Mesothelial cell of epicardium (in vitro differentiated cells): ENCODE measurements around the gene SIGLEC6. TPM values are rescaled to one million over a fixed set of nuclear protein-coding genes. Genes with fewer than 3 reads are reported as not detected.
A peak's percentile ranks its signal among the peaks of the same experiment; 100 is the strongest.

Experiments used
- DNase-seq, 2 experiments: peaks; one replicate each; pipeline ENCODE4 v3.0.0; 2021; ENCODE audit warnings: low spot score in 2 of 2; ENCODE audit not compliant: unreplicated experiment in 2 of 2
- H3K27ac Mint-ChIP-seq: 2 replicates; pipeline ENCODE4 v1.8.0; 2021; ENCODE audit warnings: mixed read lengths
- H3K27me3 Mint-ChIP-seq: 2 replicates; pipeline ENCODE4 v1.8.0; 2021; ENCODE audit warnings: low read depth, mixed read lengths
- H3K36me3 Mint-ChIP-seq: 2 replicates; pipeline ENCODE4 v1.8.0; 2021; ENCODE audit warnings: mixed read lengths
- H3K4me1 Mint-ChIP-seq: 2 replicates; pipeline ENCODE4 v1.8.0; 2021; ENCODE audit warnings: mixed read lengths
- H3K4me3 Mint-ChIP-seq: 2 replicates; pipeline ENCODE4 v1.8.0; 2021; ENCODE audit warnings: mild to moderate bottlenecking, moderate library complexity, mixed read lengths
- H3K9me3 Mint-ChIP-seq: 2 replicates; pipeline ENCODE4 v1.8.0; 2021; ENCODE audit warnings: mixed read lengths
- total RNA-seq: library from RNA; stranded (reverse); gene quantifications from 3 replicates; pipeline ENCODE4 v1.2.1, GENCODE V29; 2021
- TF ChIP-seq, protein P1 (sequence below): fragments of 200-600 bp; sonication (generic); IDR thresholded peaks from one replicate; pipeline ENCODE4 v1.5.0; 2021; ENCODE audit warnings: antibody characterized with exemption; ENCODE audit not compliant: unreplicated experiment

The SIGLEC6 gene
- total RNA-seq, 1 donor from 2014 or later, result not detected

GRCh38 chr19:51571599-51571998 is 40.1 kb upstream of the SIGLEC6 start:
- H3K9me3 Mint-ChIP-seq, result no peaks in the 10 kb centered on the region
- peaks cover 11% of the 10 kb centered on the region for H3K36me3 Mint-ChIP-seq
- H3K4me3 Mint-ChIP-seq, result peak overlapping the region; percentile 89
- peaks cover 5% of the 10 kb centered on the region for H3K27me3 Mint-ChIP-seq
- peaks cover 12% of the 10 kb centered on the region for H3K4me1 Mint-ChIP-seq
- H3K27ac Mint-ChIP-seq, result peak overlapping the region; percentile 91
- TF ChIP-seq, protein P1, sequence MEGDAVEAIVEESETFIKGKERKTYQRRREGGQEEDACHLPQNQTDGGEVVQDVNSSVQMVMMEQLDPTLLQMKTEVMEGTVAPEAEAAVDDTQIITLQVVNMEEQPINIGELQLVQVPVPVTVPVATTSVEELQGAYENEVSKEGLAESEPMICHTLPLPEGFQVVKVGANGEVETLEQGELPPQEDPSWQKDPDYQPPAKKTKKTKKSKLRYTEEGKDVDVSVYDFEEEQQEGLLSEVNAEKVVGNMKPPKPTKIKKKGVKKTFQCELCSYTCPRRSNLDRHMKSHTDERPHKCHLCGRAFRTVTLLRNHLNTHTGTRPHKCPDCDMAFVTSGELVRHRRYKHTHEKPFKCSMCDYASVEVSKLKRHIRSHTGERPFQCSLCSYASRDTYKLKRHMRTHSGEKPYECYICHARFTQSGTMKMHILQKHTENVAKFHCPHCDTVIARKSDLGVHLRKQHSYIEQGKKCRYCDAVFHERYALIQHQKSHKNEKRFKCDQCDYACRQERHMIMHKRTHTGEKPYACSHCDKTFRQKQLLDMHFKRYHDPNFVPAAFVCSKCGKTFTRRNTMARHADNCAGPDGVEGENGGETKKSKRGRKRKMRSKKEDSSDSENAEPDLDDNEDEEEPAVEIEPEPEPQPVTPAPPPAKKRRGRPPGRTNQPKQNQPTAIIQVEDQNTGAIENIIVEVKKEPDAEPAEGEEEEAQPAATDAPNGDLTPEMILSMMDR, result no peak
- no peak for DNase-seq

GRCh38 chr19:51570962-51571575 is 39.6 kb upstream of the SIGLEC6 start, which contains the start of gene ZNF175:
TSS of gene ZNF175 (plus strand) at chr19:51571283. CDS start at chr19:51573330, 2,047 bp downstream.
- Mint-ChIP-seq H3K9me3 (no peaks in the 10 kb centered on the region), H3K4me1 (peaks cover 12% of the 10 kb centered on the region), H3K27ac (peak within 1 kb of the TSS; percentile 91), H3K27me3 (peaks cover 5% of the 10 kb centered on the region), H3K4me3 (peak within 1 kb of the TSS; percentile 89), H3K36me3 (peaks cover 10% of the 10 kb centered on the region)
- peak; percentile 85 to 93 for DNase-seq
- TF ChIP-seq, protein P1, result no peak

- H3K36me3 Mint-ChIP-seq, result peaks cover 4% of the 10 kb centered on the region
- H3K27ac Mint-ChIP-seq, result no peak overlapping the region
- no peak for DNase-seq
- TF ChIP-seq, protein P1, result no peak
- peaks cover 5% of the 10 kb centered on the region for H3K27me3 Mint-ChIP-seq
- no peaks in the 10 kb centered on the region for H3K9me3 Mint-ChIP-seq
- H3K4me3 Mint-ChIP-seq, result no peak overlapping the region
- H3K4me1 Mint-ChIP-seq, result peaks cover 12% of the 10 kb centered on the region
Measured at GRCh38 chr19:51568456-51568855, 37.0 kb upstream of the SIGLEC6 start.

DNA sequence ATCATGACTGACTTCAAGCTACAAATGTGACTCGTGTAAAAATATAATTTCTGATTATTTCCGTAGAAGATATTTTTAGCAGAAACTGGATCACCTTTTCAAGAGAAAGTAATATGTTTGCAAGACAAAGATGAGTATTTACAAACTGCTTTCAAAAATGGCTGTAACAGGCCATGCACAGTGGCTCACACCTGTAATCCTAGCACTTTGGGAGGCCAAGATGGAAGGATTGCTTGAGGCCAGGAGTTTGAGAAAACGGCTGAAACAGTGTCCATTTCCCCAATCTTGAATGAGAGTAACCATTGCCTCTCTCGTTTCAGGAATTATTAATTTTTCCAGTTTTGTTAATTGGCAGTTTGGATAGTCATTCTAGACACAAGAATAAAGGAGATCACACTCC is 36.1 kb upstream of the SIGLEC6 start:
- H3K27ac Mint-ChIP-seq, result no peak overlapping the region
- no peaks in the 10 kb centered on the region for H3K9me3 Mint-ChIP-seq
- peaks cover 12% of the 10 kb centered on the region for H3K4me1 Mint-ChIP-seq
- TF ChIP-seq, protein P1, result no peak
- no peaks in the 10 kb centered on the region for H3K36me3 Mint-ChIP-seq
- no peak for DNase-seq
- no peak overlapping the region for H3K4me3 Mint-ChIP-seq
- peaks cover 5% of the 10 kb centered on the region for H3K27me3 Mint-ChIP-seq

GRCh38 chr19:51566489-51567100 is 35.1 kb upstream of the SIGLEC6 start:
- no peak for DNase-seq
- Mint-ChIP-seq H3K27ac (no peak overlapping the region), H3K4me1 (peaks cover 2% of the 10 kb centered on the region), H3K9me3 (no peaks in the 10 kb centered on the region), H3K4me3 (no peak overlapping the region), H3K27me3 (peaks cover 5% of the 10 kb centered on the region), H3K36me3 (no peaks in the 10 kb centered on the region)
- TF ChIP-seq, protein P1, result no peak
